Tongue (tissue), 2 donors: ENCODE data around the gene SC5D. TPM values are rescaled to one million over a fixed set of nuclear protein-coding genes. Genes with fewer than 3 reads are reported as not detected.
A peak's percentile ranks its signal among the peaks of the same experiment; 100 is the strongest.

Experiments
- DNase-seq: peaks from one replicate; pipeline ENCODE4 v3.0.0-alpha.2; 2015
- total RNA-seq: library from RNA; depleted of rRNA; stranded (reverse); fragments of >200 nt; gene quantifications from one replicate; pipeline ENCODE4 v1.2.3, GENCODE V29; 2014

The SC5D gene
- total RNA-seq, 1 donor from 2014 or later: 37.4 TPM

GRCh38 chr11:121293288-121293594 lies 670 bp downstream of the SC5D start:
- DNase-seq: no peak

GRCh38 chr11:121295246-121296029 lies 2.9 kb downstream of the SC5D start:
- DNase-seq: no peak

GRCh38 chr11:121297872-121298271 lies 5.3 kb downstream of the SC5D start:
- no peak for DNase-seq

- DNase-seq: no peak
These were observed 6.2 kb downstream of the SC5D start for GRCh38 chr11:121298774-121299173.

- DNase-seq: no peak
These were observed 6.8 kb downstream of the SC5D start for GRCh38 chr11:121299417-121299816.

- no peak for DNase-seq
These were observed 7.9 kb downstream of the SC5D start for GRCh38 chr11:121300313-121300971.

GRCh38 chr11:121300972-121301699 lies 8.6 kb downstream of the SC5D start:
- DNase-seq: no peak

GRCh38 chr11:121304759-121305158 lies 12.2 kb downstream of the SC5D start:
- no peak for DNase-seq

GRCh38 chr11:121308816-121309215 lies 16.2 kb downstream of the SC5D start:
- DNase-seq: no peak

GRCh38 chr11:121309688-121310087 lies 17.1 kb downstream of the SC5D start:
- DNase-seq: no peak

- no peak for DNase-seq
These were observed 18.3 kb downstream of the SC5D start for GRCh38 chr11:121310908-121311307.

GRCh38 chr11:121311373-121311772 lies 18.8 kb downstream of the SC5D start:
- no peak for DNase-seq

- no peak for DNase-seq
These were observed 19.9 kb downstream of the SC5D start for GRCh38 chr11:121312483-121312882.

- peak; percentile 71 for DNase-seq
These were observed 26.6 kb downstream of the SC5D start for GRCh38 chr11:121318848-121319834.

GRCh38 chr11:121321614-121322243 lies 29.2 kb downstream of the SC5D start:
- peak; percentile 69 for DNase-seq

GRCh38 chr11:121323046-121323607 lies 30.6 kb downstream of the SC5D start:
- DNase-seq: peak; percentile 15

- no peak for DNase-seq
These were observed 33.7 kb downstream of the SC5D start for GRCh38 chr11:121326230-121326629.

- DNase-seq: no peak
These were observed 35.0 kb downstream of the SC5D start for GRCh38 chr11:121327553-121327952.

- no peak for DNase-seq
These were observed 35.8 kb downstream of the SC5D start for GRCh38 chr11:121328176-121328966.

- DNase-seq: no peak
These were observed 36.6 kb downstream of the SC5D start for GRCh38 chr11:121328967-121329679.
